HEK293 (cell line): ENCODE data around the gene EMB.
"Not testable (repeated sequence)": the region's sequence is repeated elsewhere in the genome, so short reads cannot be mapped to it uniquely, and the experiment has no call there.

Source experiments
- CTCF ChIP-seq: fragments of 450-650 bp; formaldehyde crosslinking; IDR thresholded peaks from 2 replicates; pipeline ENCODE4 v1.5.1; 2016; ENCODE audit warnings: missing biosample characterization, missing genetic modification characterization
- YY1 ChIP-seq: fragments of 450-650 bp; formaldehyde crosslinking; IDR thresholded peaks from 2 replicates; pipeline ENCODE4 v1.5.1; 2018; ENCODE audit warnings: missing biosample characterization, missing genetic modification characterization
- ZBTB11 ChIP-seq: fragments of 450-650 bp; formaldehyde crosslinking; conservative IDR thresholded peaks from 2 replicates; pipeline ENCODE4 v1.5.1; 2016; ENCODE audit warnings: low read depth, missing biosample characterization, missing genetic modification characterization
- ZNF580 ChIP-seq: fragments of 450-650 bp; formaldehyde crosslinking; IDR thresholded peaks from 2 replicates; pipeline ENCODE4 v1.5.1; 2016; ENCODE audit warnings: missing biosample characterization, missing genetic modification characterization

- not testable (repeated sequence) for TF ChIP-seq CTCF, YY1, ZBTB11 (tag by site-specific recombination)
- peak; percentile 62; the same call in 1 of the 2 replicates for TF ChIP-seq ZNF580
Measured at GRCh38 chr5:50419656-50420055, 21.4 kb downstream of the EMB start.
